ENCODE measurements around the gene ZIC1. TPM values are rescaled to one million over a fixed set of nuclear protein-coding genes. Genes with fewer than 3 reads are reported as not detected.

Gene ZIC1
- total RNA-seq, 1 experiment from 2014 or later, result not detected

DNA sequence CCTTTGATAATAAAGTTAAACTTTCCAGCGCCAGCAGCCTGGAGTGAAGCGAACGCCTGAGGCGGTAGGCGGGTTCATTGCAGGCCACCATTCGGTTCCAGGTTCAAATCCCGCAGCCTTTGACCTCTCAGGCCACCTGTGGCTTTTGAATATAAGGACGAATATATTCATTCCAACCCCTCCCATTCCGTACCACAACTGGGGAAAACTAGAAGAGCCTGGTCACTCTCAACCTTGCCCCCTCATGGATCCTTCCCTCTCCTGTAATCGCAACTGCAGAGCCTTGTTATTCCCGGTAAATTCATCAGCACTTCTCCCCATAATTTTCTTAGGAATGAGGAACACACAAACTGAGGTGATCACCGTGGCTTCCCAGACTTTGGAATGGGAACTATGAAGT lies 38.0 kb upstream of the ZIC1 start:
- no peak overlapping the region for H3K27ac ChIP-seq
- no peak overlapping the region for H3K4me2 ChIP-seq
- no peaks in the 10 kb centered on the region for H3K4me1 ChIP-seq (replicated peaks; ENCODE audit: insufficient read depth)
- no peak for DNase-seq
- intact Hi-C loops (cut with micrococcal nuclease; ENCODE audit: unreplicated experiment), result no loop called here
- H3K4me3 ChIP-seq, result no peak overlapping the region
- TF ChIP-seq EZH2 (IDR thresholded peaks at IDR 0.05; ENCODE audit: low read depth), result no peak
- TF ChIP-seq, protein P1, sequence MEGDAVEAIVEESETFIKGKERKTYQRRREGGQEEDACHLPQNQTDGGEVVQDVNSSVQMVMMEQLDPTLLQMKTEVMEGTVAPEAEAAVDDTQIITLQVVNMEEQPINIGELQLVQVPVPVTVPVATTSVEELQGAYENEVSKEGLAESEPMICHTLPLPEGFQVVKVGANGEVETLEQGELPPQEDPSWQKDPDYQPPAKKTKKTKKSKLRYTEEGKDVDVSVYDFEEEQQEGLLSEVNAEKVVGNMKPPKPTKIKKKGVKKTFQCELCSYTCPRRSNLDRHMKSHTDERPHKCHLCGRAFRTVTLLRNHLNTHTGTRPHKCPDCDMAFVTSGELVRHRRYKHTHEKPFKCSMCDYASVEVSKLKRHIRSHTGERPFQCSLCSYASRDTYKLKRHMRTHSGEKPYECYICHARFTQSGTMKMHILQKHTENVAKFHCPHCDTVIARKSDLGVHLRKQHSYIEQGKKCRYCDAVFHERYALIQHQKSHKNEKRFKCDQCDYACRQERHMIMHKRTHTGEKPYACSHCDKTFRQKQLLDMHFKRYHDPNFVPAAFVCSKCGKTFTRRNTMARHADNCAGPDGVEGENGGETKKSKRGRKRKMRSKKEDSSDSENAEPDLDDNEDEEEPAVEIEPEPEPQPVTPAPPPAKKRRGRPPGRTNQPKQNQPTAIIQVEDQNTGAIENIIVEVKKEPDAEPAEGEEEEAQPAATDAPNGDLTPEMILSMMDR (conservative IDR thresholded peaks at IDR 0.05), result no peak
- H3K9me2 ChIP-seq (ENCODE audit: insufficient read depth), result no peaks in the 10 kb centered on the region
- BruUV-seq (replicated peaks), result no TSS peak
- H4K20me1 ChIP-seq (ENCODE audit: insufficient read depth), result no peaks in the 10 kb centered on the region
- no peaks in the 10 kb centered on the region for H3K36me3 ChIP-seq (ENCODE audit: low read depth)
- H3K79me2 ChIP-seq (ENCODE audit: low read depth), result no peaks in the 10 kb centered on the region
- no peaks in the 10 kb centered on the region for H3K27me3 ChIP-seq (ENCODE audit: insufficient read depth, low read depth)
- ChIA-PET POLR2A (ENCODE audit: unreplicated experiment) (no interaction called here), CTCF (interaction anchor here (0.6 to 0.7 kb wide), 2 partner anchors 832 to 1982 kb away, joined by 8 to 13 read pairs; no protein-coding TSS in a partner anchor)
- H3K9me3 ChIP-seq (ENCODE audit: insufficient read depth, low read depth), result no peaks in the 10 kb centered on the region
- no peak overlapping the region for H2AFZ ChIP-seq
- no peaks in the 10 kb centered on the region for H3F3A ChIP-seq (ENCODE audit: insufficient read depth, low read depth)

DNA sequence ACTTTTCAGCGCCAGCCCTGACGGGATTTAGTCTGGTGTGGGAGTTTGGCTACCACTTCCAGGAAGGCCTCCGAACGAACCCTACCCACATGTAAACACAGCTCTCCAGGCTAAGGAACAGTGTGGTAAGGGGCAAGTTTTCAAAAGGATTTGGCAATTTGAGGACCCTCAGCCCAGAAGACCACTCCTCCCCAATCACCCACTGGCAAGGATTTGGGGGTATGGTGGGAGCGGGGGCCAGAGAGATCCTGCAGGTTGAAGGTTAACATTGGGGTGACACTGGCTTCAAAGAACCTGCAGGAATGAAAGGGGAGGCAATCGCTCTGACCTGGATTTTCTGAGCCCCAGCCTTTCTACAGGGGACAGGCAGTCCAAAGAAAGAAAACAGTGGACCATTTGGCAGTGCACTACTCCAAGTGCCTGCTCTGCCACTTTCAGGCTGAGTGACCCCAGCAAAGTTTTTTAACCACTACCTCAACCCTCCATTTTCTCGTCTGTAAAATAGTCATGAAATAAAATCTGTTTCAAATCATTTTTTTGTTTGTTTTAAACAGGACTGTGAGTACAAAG lies 37.3 kb upstream of the ZIC1 start:
- H4K20me1 ChIP-seq (ENCODE audit: insufficient read depth), result no peaks in the 10 kb centered on the region
- ChIA-PET CTCF (no interaction called here), POLR2A (ENCODE audit: unreplicated experiment) (no interaction called here)

DNA sequence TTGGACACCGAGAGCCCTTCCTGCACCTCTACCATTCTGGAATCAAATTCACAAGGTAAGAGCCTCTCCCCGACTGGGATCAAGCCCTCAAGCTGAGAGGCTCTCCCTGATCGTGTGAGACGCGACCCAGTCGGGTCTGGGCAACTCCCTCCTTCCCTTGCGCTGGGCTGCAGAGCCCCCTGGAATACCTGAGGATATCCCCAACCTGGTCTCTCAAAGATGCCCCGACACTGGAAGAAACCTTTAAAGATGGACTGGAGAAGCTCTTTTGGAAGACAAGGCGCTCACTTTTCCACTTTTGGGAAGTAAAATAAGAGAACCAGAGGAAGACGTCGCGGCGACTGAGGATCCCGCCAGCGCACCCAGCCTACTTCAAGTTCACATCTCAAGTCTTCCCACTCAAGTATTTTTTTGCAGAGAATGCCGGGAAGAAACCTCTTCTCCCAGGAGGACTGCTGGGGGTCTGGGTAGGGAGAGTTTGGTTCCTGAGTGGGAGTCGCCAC lies 36.6 kb upstream of the ZIC1 start:
- H2AFZ ChIP-seq, result no peak overlapping the region

More for the DNA sequence above, 37.3 kb upstream of the ZIC1 start:
- Histone ChIP-seq H3K79me2 (ENCODE audit: low read depth) (no peaks in the 10 kb centered on the region), H3K36me3 (ENCODE audit: low read depth) (no peaks in the 10 kb centered on the region), H3K4me1 (replicated peaks; ENCODE audit: insufficient read depth) (no peaks in the 10 kb centered on the region), H3K9me2 (ENCODE audit: insufficient read depth) (no peaks in the 10 kb centered on the region), H3K9me3 (ENCODE audit: insufficient read depth, low read depth) (no peaks in the 10 kb centered on the region), H3K27ac (no peak overlapping the region), H3K4me3 (no peak overlapping the region), H3K4me2 (no peak overlapping the region), H3K27me3 (ENCODE audit: insufficient read depth, low read depth) (no peaks in the 10 kb centered on the region), H2AFZ (no peak overlapping the region), H3F3A (ENCODE audit: insufficient read depth, low read depth) (no peaks in the 10 kb centered on the region)
- no peak for DNase-seq
- no peak for TF ChIP-seq EZH2 (IDR thresholded peaks at IDR 0.05; ENCODE audit: low read depth)
- TF ChIP-seq, protein P1 (conservative IDR thresholded peaks at IDR 0.05), result no peak
- intact Hi-C loops (cut with micrococcal nuclease; ENCODE audit: unreplicated experiment), result no loop called here
- no TSS peak for BruUV-seq (replicated peaks)

More for the DNA sequence above, 36.6 kb upstream of the ZIC1 start:
- ChIA-PET POLR2A (ENCODE audit: unreplicated experiment) (interaction anchor here (0.6 kb wide), 1 partner anchor 818 kb away, joined by 6 read pairs; no protein-coding TSS in a partner anchor), CTCF (no interaction called here)
- H3K27me3 ChIP-seq (ENCODE audit: insufficient read depth, low read depth), result no peaks in the 10 kb centered on the region
- no peaks in the 10 kb centered on the region for H4K20me1 ChIP-seq (ENCODE audit: insufficient read depth)
- no peak overlapping the region for H3K27ac ChIP-seq
- no TSS peak for BruUV-seq (replicated peaks)
- no peaks in the 10 kb centered on the region for H3K9me3 ChIP-seq (ENCODE audit: insufficient read depth, low read depth)
- intact Hi-C loops (cut with micrococcal nuclease; ENCODE audit: unreplicated experiment), result no loop called here
- DNase-seq, result no peak
- H3K9me2 ChIP-seq (ENCODE audit: insufficient read depth), result no peaks in the 10 kb centered on the region
- H3F3A ChIP-seq (ENCODE audit: insufficient read depth, low read depth), result no peaks in the 10 kb centered on the region
- no peaks in the 10 kb centered on the region for H3K4me1 ChIP-seq (replicated peaks; ENCODE audit: insufficient read depth)
- TF ChIP-seq, protein P1 (conservative IDR thresholded peaks at IDR 0.05), result no peak
- no peak for TF ChIP-seq EZH2 (IDR thresholded peaks at IDR 0.05; ENCODE audit: low read depth)
- H3K79me2 ChIP-seq (ENCODE audit: low read depth), result no peaks in the 10 kb centered on the region
- H3K4me2 ChIP-seq, result no peak overlapping the region
- H3K36me3 ChIP-seq (ENCODE audit: low read depth), result no peaks in the 10 kb centered on the region
- H3K4me3 ChIP-seq, result no peak overlapping the region

Measured in PC-9 (cell line).